ENCODE measurements around the gene UBQLNL. TPM values are rescaled to one million over a fixed set of nuclear protein-coding genes. Genes with fewer than 3 reads are reported as not detected.

UBQLNL gene
- polyA plus RNA-seq, 1 of the 3 experiments (the other 2 are of a cell fraction): 0.03 TPM

DNA sequence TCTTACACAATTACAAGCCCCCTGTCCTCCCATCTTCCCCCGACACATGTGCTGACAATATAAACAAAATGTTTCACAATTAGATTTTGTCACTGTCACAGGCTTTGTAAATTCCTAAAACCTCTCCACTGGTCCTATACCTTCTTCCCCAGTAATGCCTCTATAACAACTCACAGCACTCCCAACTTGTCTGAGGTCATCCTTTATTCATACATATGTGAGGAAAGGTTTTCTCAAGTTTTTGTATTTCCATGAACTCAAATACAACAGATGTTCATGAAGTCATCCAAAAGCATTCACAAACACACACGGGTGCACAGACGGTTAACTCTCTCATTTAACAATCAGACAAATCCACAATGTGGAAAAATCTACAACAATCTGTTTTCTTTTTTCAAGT lies 30.0 kb upstream of the UBQLNL start:
- 4% methylated on average over 3 of the region's 3 CpGs for WGBS (ENCODE audit: low lambda C conversion rate)
- H3K27ac ChIP-seq (ENCODE audit: low read depth in 2 of 2, low read length in 1 of 2): no peak overlapping the region
- no peak for TF ChIP-seq GABPA (IDR thresholded peaks at IDR 0.05; ENCODE audit: low read depth)
- TF ChIP-seq EZH2phosphoT487 (IDR thresholded peaks at IDR 0.05; ENCODE audit: borderline replicate concordance, low read depth): no peak
- no peak for TF ChIP-seq YY1 (IDR thresholded peaks at IDR 0.05; ENCODE audit: low read depth)
- TF ChIP-seq RCOR1 (IDR thresholded peaks at IDR 0.05; ENCODE audit: low read length): no peak
- TF ChIP-seq POLR2AphosphoS5 (IDR thresholded peaks at IDR 0.05; ENCODE audit: low read depth, low read length): no peak
- no peak for TF ChIP-seq TEAD4 (IDR thresholded peaks at IDR 0.05; ENCODE audit: borderline replicate concordance, insufficient read depth)
- TF ChIP-seq NRF1 (IDR thresholded peaks at IDR 0.05; ENCODE audit: low read depth, low read length): no peak
- TF ChIP-seq MEF2A (IDR thresholded peaks at IDR 0.05; ENCODE audit: borderline replicate concordance, low read depth): no peak
- TF ChIP-seq SIN3A (IDR thresholded peaks at IDR 0.05; ENCODE audit: borderline replicate concordance, low read depth, low read length): no peak
- TF ChIP-seq NFIC (IDR thresholded peaks at IDR 0.05; ENCODE audit: borderline replicate concordance): no peak
- no peak for TF ChIP-seq GATA2 (CRISPR knock-in tag; IDR thresholded peaks at IDR 0.05)
- no peak for TF ChIP-seq FOSL2 (IDR thresholded peaks at IDR 0.05; ENCODE audit: borderline replicate concordance, low read depth)
- TF ChIP-seq, protein P1, sequence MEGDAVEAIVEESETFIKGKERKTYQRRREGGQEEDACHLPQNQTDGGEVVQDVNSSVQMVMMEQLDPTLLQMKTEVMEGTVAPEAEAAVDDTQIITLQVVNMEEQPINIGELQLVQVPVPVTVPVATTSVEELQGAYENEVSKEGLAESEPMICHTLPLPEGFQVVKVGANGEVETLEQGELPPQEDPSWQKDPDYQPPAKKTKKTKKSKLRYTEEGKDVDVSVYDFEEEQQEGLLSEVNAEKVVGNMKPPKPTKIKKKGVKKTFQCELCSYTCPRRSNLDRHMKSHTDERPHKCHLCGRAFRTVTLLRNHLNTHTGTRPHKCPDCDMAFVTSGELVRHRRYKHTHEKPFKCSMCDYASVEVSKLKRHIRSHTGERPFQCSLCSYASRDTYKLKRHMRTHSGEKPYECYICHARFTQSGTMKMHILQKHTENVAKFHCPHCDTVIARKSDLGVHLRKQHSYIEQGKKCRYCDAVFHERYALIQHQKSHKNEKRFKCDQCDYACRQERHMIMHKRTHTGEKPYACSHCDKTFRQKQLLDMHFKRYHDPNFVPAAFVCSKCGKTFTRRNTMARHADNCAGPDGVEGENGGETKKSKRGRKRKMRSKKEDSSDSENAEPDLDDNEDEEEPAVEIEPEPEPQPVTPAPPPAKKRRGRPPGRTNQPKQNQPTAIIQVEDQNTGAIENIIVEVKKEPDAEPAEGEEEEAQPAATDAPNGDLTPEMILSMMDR (IDR thresholded peaks at IDR 0.05): no peak
- TF ChIP-seq, protein P2, sequence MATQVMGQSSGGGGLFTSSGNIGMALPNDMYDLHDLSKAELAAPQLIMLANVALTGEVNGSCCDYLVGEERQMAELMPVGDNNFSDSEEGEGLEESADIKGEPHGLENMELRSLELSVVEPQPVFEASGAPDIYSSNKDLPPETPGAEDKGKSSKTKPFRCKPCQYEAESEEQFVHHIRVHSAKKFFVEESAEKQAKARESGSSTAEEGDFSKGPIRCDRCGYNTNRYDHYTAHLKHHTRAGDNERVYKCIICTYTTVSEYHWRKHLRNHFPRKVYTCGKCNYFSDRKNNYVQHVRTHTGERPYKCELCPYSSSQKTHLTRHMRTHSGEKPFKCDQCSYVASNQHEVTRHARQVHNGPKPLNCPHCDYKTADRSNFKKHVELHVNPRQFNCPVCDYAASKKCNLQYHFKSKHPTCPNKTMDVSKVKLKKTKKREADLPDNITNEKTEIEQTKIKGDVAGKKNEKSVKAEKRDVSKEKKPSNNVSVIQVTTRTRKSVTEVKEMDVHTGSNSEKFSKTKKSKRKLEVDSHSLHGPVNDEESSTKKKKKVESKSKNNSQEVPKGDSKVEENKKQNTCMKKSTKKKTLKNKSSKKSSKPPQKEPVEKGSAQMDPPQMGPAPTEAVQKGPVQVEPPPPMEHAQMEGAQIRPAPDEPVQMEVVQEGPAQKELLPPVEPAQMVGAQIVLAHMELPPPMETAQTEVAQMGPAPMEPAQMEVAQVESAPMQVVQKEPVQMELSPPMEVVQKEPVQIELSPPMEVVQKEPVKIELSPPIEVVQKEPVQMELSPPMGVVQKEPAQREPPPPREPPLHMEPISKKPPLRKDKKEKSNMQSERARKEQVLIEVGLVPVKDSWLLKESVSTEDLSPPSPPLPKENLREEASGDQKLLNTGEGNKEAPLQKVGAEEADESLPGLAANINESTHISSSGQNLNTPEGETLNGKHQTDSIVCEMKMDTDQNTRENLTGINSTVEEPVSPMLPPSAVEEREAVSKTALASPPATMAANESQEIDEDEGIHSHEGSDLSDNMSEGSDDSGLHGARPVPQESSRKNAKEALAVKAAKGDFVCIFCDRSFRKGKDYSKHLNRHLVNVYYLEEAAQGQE (IDR thresholded peaks at IDR 0.05; ENCODE audit: low read depth, low read length): no peak
- TF ChIP-seq EP300 (IDR thresholded peaks at IDR 0.05; ENCODE audit: borderline replicate concordance in 1 of 2, low read depth in 1 of 2, low read length in 1 of 2): no peak
- TF ChIP-seq ELF1 (IDR thresholded peaks at IDR 0.05): no peak
- TF ChIP-seq MXI1 (IDR thresholded peaks at IDR 0.05; ENCODE audit: low read depth, low read length): no peak
- peaks cover 8% of the 10 kb centered on the region; the same call in 1 of the 2 replicates for H3K27me3 ChIP-seq (ENCODE audit: insufficient read depth)
- H4K20me1 ChIP-seq (ENCODE audit: insufficient read depth): no peaks in the 10 kb centered on the region
- H2AFZ ChIP-seq (ENCODE audit: low read depth): no peak overlapping the region
- ChIA-PET CTCF (no interaction called here), POLR2A (no interaction called here)
- no peak overlapping the region for H3K9ac ChIP-seq
- no peak overlapping the region for H3K4me2 ChIP-seq
- no peak overlapping the region for H3K4me3 ChIP-seq (ENCODE audit: low read depth in 2 of 2, low read length in 1 of 2)
- no peak for DNase-seq
- H3K79me2 ChIP-seq (ENCODE audit: insufficient read depth): no peaks in the 10 kb centered on the region
- H3K36me3 ChIP-seq (replicated peaks in 1 of 2; ENCODE audit: control insufficient read depth in 1 of 2, insufficient read depth in 2 of 2, low read length in 1 of 2): no peaks in the 10 kb centered on the region
- H3F3A ChIP-seq (replicated peaks; ENCODE audit: insufficient read depth): no peaks in the 10 kb centered on the region
- no peaks in the 10 kb centered on the region for H3K9me2 ChIP-seq
- no peaks in the 10 kb centered on the region for H3K4me1 ChIP-seq (ENCODE audit: control insufficient read depth in 1 of 2, insufficient read depth in 2 of 2, low read depth in 1 of 2, low read length in 1 of 2)
- no peaks in the 10 kb centered on the region for H3K9me3 ChIP-seq

Measured in SK-N-SH (cell line).